Progenitor cell of endocrine pancreas (in vitro differentiated cells): ENCODE results near the gene SCRN1. TPM values are rescaled to one million over a fixed set of nuclear protein-coding genes. Genes with fewer than 3 reads are reported as not detected.

Experiments used
- DNase-seq: peaks from one replicate; pipeline ENCODE4 v3.0.0; 2021; ENCODE audit warnings: low spot score; ENCODE audit not compliant: unreplicated experiment
- H3K27ac Mint-ChIP-seq: 2 replicates; pipeline ENCODE4 v1.8.0; 2021; ENCODE audit warnings: mild to moderate bottlenecking, moderate library complexity, mixed read lengths
- H3K27me3 Mint-ChIP-seq: 2 replicates; pipeline ENCODE4 v1.8.0; 2021; ENCODE audit warnings: mixed read lengths
- H3K36me3 Mint-ChIP-seq: 2 replicates; pipeline ENCODE4 v1.8.0; 2022; ENCODE audit warnings: mixed read lengths; ENCODE audit not compliant: insufficient read depth
- H3K4me1 Mint-ChIP-seq: 2 replicates; pipeline ENCODE4 v1.8.0; 2021; ENCODE audit warnings: low read depth, mixed read lengths
- H3K4me3 Mint-ChIP-seq: 2 replicates; pipeline ENCODE4 v1.8.0; 2021; ENCODE audit warnings: low read depth, mild to moderate bottlenecking, moderate library complexity, mixed read lengths
- H3K9me3 Mint-ChIP-seq: 2 replicates; pipeline ENCODE4 v1.8.0; 2021; ENCODE audit warnings: low read depth, mixed read lengths
- CTCF ChIP-seq: fragments of 200-600 bp; sonication (generic); IDR thresholded peaks from one replicate; pipeline ENCODE4 v1.5.0; 2021; ENCODE audit warnings: antibody characterized with exemption, mild to moderate bottlenecking; ENCODE audit not compliant: unreplicated experiment
- total RNA-seq: library from RNA; stranded (reverse); gene quantifications from 2 replicates; pipeline ENCODE4 v1.2.1, GENCODE V29; 2021

The SCRN1 gene
- total RNA-seq, 1 donor from 2014 or later = 53.4 TPM

- TF ChIP-seq CTCF = no peak
- H3K27ac Mint-ChIP-seq = no peak overlapping the region
- DNase-seq = no peak
- H3K36me3 Mint-ChIP-seq = peaks cover 1% of the 10 kb centered on the region
- H3K27me3 Mint-ChIP-seq = peaks cover 10% of the 10 kb centered on the region
- H3K4me3 Mint-ChIP-seq = peak overlapping the region; percentile 67
- H3K4me1 Mint-ChIP-seq = no peaks in the 10 kb centered on the region
- H3K9me3 Mint-ChIP-seq = no peaks in the 10 kb centered on the region
Observed at GRCh38 chr7:29885626-29886025, 104.0 kb downstream of the SCRN1 start.

GRCh38 chr7:29884399-29885272, 105.0 kb downstream of the SCRN1 start:
- H3K4me1 Mint-ChIP-seq = no peaks in the 10 kb centered on the region
- H3K9me3 Mint-ChIP-seq = no peaks in the 10 kb centered on the region
- H3K36me3 Mint-ChIP-seq = peaks cover 1% of the 10 kb centered on the region
- peak overlapping the region; percentile 67 for H3K4me3 Mint-ChIP-seq
- peaks cover 10% of the 10 kb centered on the region for H3K27me3 Mint-ChIP-seq
- peak; percentile 46 for TF ChIP-seq CTCF
- H3K27ac Mint-ChIP-seq = peak overlapping the region; percentile 25
- DNase-seq = peak; percentile 47

- no peaks in the 10 kb centered on the region for H3K9me3 Mint-ChIP-seq
- peaks cover 10% of the 10 kb centered on the region for H3K27me3 Mint-ChIP-seq
- DNase-seq = peak; percentile 18
- TF ChIP-seq CTCF = no peak
- peak overlapping the region; percentile 67 for H3K4me3 Mint-ChIP-seq
- H3K27ac Mint-ChIP-seq = no peak overlapping the region
- no peaks in the 10 kb centered on the region for H3K4me1 Mint-ChIP-seq
- H3K36me3 Mint-ChIP-seq = no peaks in the 10 kb centered on the region
Observed at GRCh38 chr7:29883462-29884398, 105.9 kb downstream of the SCRN1 start.

GRCh38 chr7:29882481-29882880, 107.1 kb downstream of the SCRN1 start:
- Mint-ChIP-seq H3K4me3 (no peak overlapping the region), H3K27me3 (peaks cover 10% of the 10 kb centered on the region), H3K4me1 (no peaks in the 10 kb centered on the region), H3K36me3 (no peaks in the 10 kb centered on the region), H3K27ac (no peak overlapping the region), H3K9me3 (no peaks in the 10 kb centered on the region)
- DNase-seq = no peak
- TF ChIP-seq CTCF = no peak

- no peak overlapping the region for H3K27ac Mint-ChIP-seq
- no peaks in the 10 kb centered on the region for H3K4me1 Mint-ChIP-seq
- peaks cover 10% of the 10 kb centered on the region for H3K27me3 Mint-ChIP-seq
- TF ChIP-seq CTCF = no peak
- DNase-seq = no peak
- no peaks in the 10 kb centered on the region for H3K9me3 Mint-ChIP-seq
- no peak overlapping the region for H3K4me3 Mint-ChIP-seq
- no peaks in the 10 kb centered on the region for H3K36me3 Mint-ChIP-seq
Observed at GRCh38 chr7:29881724-29882123, 107.9 kb downstream of the SCRN1 start.
